Activated CD8-positive, alpha-beta T cell treated with anti-CD3 and anti-CD28 coated beads for 36 hours (primary cell): ENCODE measurements around the gene GALNTL6. TPM values are rescaled to one million over a fixed set of nuclear protein-coding genes. Genes with fewer than 3 reads are reported as not detected.

Experiments used
- ATAC-seq: fragments of 200-7000 bp; cut with Tn5 transposase; one replicate; pipeline ENCODE4 v1.10.0; 2021; ENCODE audit warnings: mild to moderate bottlenecking, moderate library complexity
- CTCF ChIA-PET: fragments of 350-600 bp; sonication (Branson Sonifier 250); formaldehyde crosslinking; loops from one replicate; lab custom pipeline; 2021; ENCODE audit warnings: antibody characterized with exemption; lab: Charles Lee
- POLR2A ChIA-PET: fragments of 350-600 bp; sonication (Branson Sonifier 250); formaldehyde crosslinking; loops from one replicate; lab custom pipeline; 2021; ENCODE audit warnings: antibody characterized with exemption; lab: Charles Lee
- DNase-seq: peaks from one replicate; pipeline ENCODE4 v3.0.0-alpha.2; 2020
- H3K27ac Mint-ChIP-seq: one replicate; pipeline ENCODE4 v1.8.0; 2021; ENCODE audit warnings: mild to moderate bottlenecking, mixed read lengths
- H3K27me3 Mint-ChIP-seq: one replicate; pipeline ENCODE4 v1.8.0; 2021; ENCODE audit warnings: mixed read lengths
- H3K36me3 Mint-ChIP-seq: one replicate; pipeline ENCODE4 v1.8.0; 2021; ENCODE audit warnings: low read depth, mixed read lengths
- H3K4me1 Mint-ChIP-seq: one replicate; pipeline ENCODE4 v1.8.0; 2021; ENCODE audit warnings: low read depth, mixed read lengths
- H3K4me3 Mint-ChIP-seq: one replicate; pipeline ENCODE4 v1.8.0; 2021; ENCODE audit warnings: mild to moderate bottlenecking, moderate library complexity, mixed read lengths
- H3K9me3 Mint-ChIP-seq: one replicate; pipeline ENCODE4 v1.8.0; 2021; ENCODE audit warnings: mixed read lengths
- CTCF ChIP-seq: fragments of 200-600 bp; IDR thresholded peaks from one replicate; pipeline ENCODE4 v1.8.0; 2022; ENCODE audit warnings: antibody characterized with exemption, mild to moderate bottlenecking
- intact Hi-C: fragments of 100-400 bp; cut with micrococcal nuclease; formaldehyde crosslinking; loops from one replicate; pipeline ENCODE4 v1.10.0; 2022
- total RNA-seq, 2 experiments: library from RNA; stranded (reverse); gene quantifications; one replicate each; pipeline ENCODE4 v1.2.3, GENCODE V29; 2021

GALNTL6 gene
- total RNA-seq, 2 experiments from 2014 or later: not detected

- no peak for TF ChIP-seq CTCF
- intact Hi-C loops: no loop called here
- ChIA-PET POLR2A (no interaction called here), CTCF (interaction anchor here (1.1 kb wide), 1 partner anchor 34 kb away, joined by 3 read pairs; no protein-coding TSS in a partner anchor)
- Mint-ChIP-seq H3K27ac (no peak overlapping the region), H3K36me3 (no peaks in the 10 kb centered on the region), H3K4me1 (no peaks in the 10 kb centered on the region), H3K27me3 (no peaks in the 10 kb centered on the region), H3K4me3 (no peak overlapping the region), H3K9me3 (peaks cover 8% of the 10 kb centered on the region)
- ATAC-seq (no peak), DNase-seq (no peak)
Observed at GRCh38 chr4:172168888-172169287, 355.7 kb downstream of the GALNTL6 start.

GRCh38 chr4:172169871-172170270, 356.7 kb downstream of the GALNTL6 start:
- ChIA-PET CTCF (no interaction called here), POLR2A (interaction anchor here (0.6 kb wide), 1 partner anchor 1578 kb away, joined by 3 read pairs; no protein-coding TSS in a partner anchor)
- Mint-ChIP-seq H3K9me3 (peaks cover 10% of the 10 kb centered on the region), H3K4me3 (no peak overlapping the region), H3K27ac (no peak overlapping the region), H3K27me3 (no peaks in the 10 kb centered on the region), H3K4me1 (no peaks in the 10 kb centered on the region), H3K36me3 (no peaks in the 10 kb centered on the region)
- TF ChIP-seq CTCF: no peak
- ATAC-seq (no peak), DNase-seq (no peak)
- intact Hi-C loops: no loop called here

- no peak for TF ChIP-seq CTCF
- Mint-ChIP-seq H3K4me3 (no peak overlapping the region), H3K9me3 (peaks cover 7% of the 10 kb centered on the region), H3K27ac (no peak overlapping the region), H3K27me3 (no peaks in the 10 kb centered on the region), H3K36me3 (no peaks in the 10 kb centered on the region), H3K4me1 (no peaks in the 10 kb centered on the region)
- ChIA-PET CTCF (no interaction called here), POLR2A (no interaction called here)
- ATAC-seq (no peak), DNase-seq (no peak)
- intact Hi-C loops: no loop called here
Observed at GRCh38 chr4:172173206-172173605, 360.0 kb downstream of the GALNTL6 start.

- no peak for DNase-seq
- no peak overlapping the region for H3K27ac Mint-ChIP-seq
- ATAC-seq: no peak
Observed at GRCh38 chr4:172177382-172177781, 364.2 kb downstream of the GALNTL6 start.

More at GRCh38 chr4:172177382-172177781, 364.2 kb downstream of the GALNTL6 start:
- Mint-ChIP-seq H3K4me1 (no peaks in the 10 kb centered on the region), H3K9me3 (peaks cover 4% of the 10 kb centered on the region), H3K27me3 (no peaks in the 10 kb centered on the region), H3K4me3 (no peak overlapping the region), H3K36me3 (no peaks in the 10 kb centered on the region)
- intact Hi-C loops: no loop called here
- POLR2A ChIA-PET: no interaction called here
- CTCF ChIA-PET: no interaction called here
- no peak for TF ChIP-seq CTCF
